GM21717 (cell line): ENCODE data around the gene SEC24A.
"Not testable (repeated sequence)": the region's sequence is repeated elsewhere in the genome, so short reads cannot be mapped to it uniquely, and the experiment has no call there.

Experiments used
- ATAC-seq: cut with Tn5 transposase; IDR thresholded peaks from one replicate; pipeline ENCODE4 v1.9.1; 2021; ENCODE audit warnings: mild to moderate bottlenecking, moderate library complexity; ENCODE audit not compliant: unreplicated experiment

Gene SEC24A

GRCh38 chr5:134649163-134649835 lies 714 bp downstream of the SEC24A start:
- peak; percentile 15 for ATAC-seq

- ATAC-seq: not testable (repeated sequence)
These were observed 2.1 kb downstream of the SEC24A start for GRCh38 chr5:134650660-134651059.

GRCh38 chr5:134651531-134651930 lies 2.9 kb downstream of the SEC24A start:
- no peak for ATAC-seq

GRCh38 chr5:134656690-134657089 lies 8.1 kb downstream of the SEC24A start:
- ATAC-seq: no peak

GRCh38 chr5:134659456-134659855 lies 10.9 kb downstream of the SEC24A start:
- ATAC-seq: no peak

GRCh38 chr5:134659922-134660321 lies 11.3 kb downstream of the SEC24A start:
- ATAC-seq: no peak

GRCh38 chr5:134662971-134663370 lies 14.4 kb downstream of the SEC24A start:
- ATAC-seq: no peak

GRCh38 chr5:134664448-134664847 lies 15.9 kb downstream of the SEC24A start:
- ATAC-seq: no peak

- ATAC-seq: not testable (repeated sequence)
These were observed 25.0 kb downstream of the SEC24A start for GRCh38 chr5:134673546-134673945.

GRCh38 chr5:134677357-134677756 lies 28.8 kb downstream of the SEC24A start:
- ATAC-seq: not testable (repeated sequence)

- ATAC-seq: not testable (repeated sequence)
These were observed 41.6 kb downstream of the SEC24A start for GRCh38 chr5:134690144-134690543.

GRCh38 chr5:134692722-134693121 lies 44.1 kb downstream of the SEC24A start:
- no peak for ATAC-seq

- ATAC-seq: no peak
These were observed 59.7 kb downstream of the SEC24A start for GRCh38 chr5:134708301-134708700.

GRCh38 chr5:134714120-134714519 lies 65.5 kb downstream of the SEC24A start:
- ATAC-seq: no peak

- ATAC-seq: no peak
These were observed 66.0 kb downstream of the SEC24A start for GRCh38 chr5:134714541-134714940.

GRCh38 chr5:134715466-134715865 lies 66.9 kb downstream of the SEC24A start:
- ATAC-seq: not testable (repeated sequence)

GRCh38 chr5:134724872-134725271 lies 76.3 kb downstream of the SEC24A start:
- ATAC-seq: no peak

GRCh38 chr5:134732819-134733218 lies 84.2 kb downstream of the SEC24A start:
- ATAC-seq: no peak

GRCh38 chr5:134735243-134735642 lies 86.7 kb downstream of the SEC24A start:
- no peak for ATAC-seq

- ATAC-seq: no peak
These were observed 87.7 kb downstream of the SEC24A start for GRCh38 chr5:134736173-134736812.

- ATAC-seq: peak; percentile 94
These were observed 89.8 kb downstream of the SEC24A start, which contains the start of gene CAMLG for GRCh38 chr5:134738133-134738962. Gene CAMLG, plus strand, starts transcription at chr5:134738548. Its CDS starts 73 bp downstream, at chr5:134738621.
